GM19324 (cell line): ENCODE measurements around the gene CDS2.

Experiments used
- ATAC-seq: cut with Tn5 transposase; IDR thresholded peaks from one replicate; pipeline ENCODE4 v1.9.1; 2021; ENCODE audit warnings: mild to moderate bottlenecking, moderate library complexity; ENCODE audit not compliant: unreplicated experiment, low FRiP score

The CDS2 gene

GRCh38 chr20:5149892-5150225 is 23.1 kb downstream of the CDS2 start:
- no peak for ATAC-seq

- ATAC-seq, result no peak
Observed at GRCh38 chr20:5150226-5151076, 23.6 kb downstream of the CDS2 start.

- no peak for ATAC-seq
Observed at GRCh38 chr20:5153152-5153467, 26.3 kb downstream of the CDS2 start.

GRCh38 chr20:5153612-5154542 is 27.1 kb downstream of the CDS2 start:
- no peak for ATAC-seq

- no peak for ATAC-seq
Observed at GRCh38 chr20:5154543-5154925, 27.7 kb downstream of the CDS2 start.

GRCh38 chr20:5155404-5155803 is 28.6 kb downstream of the CDS2 start:
- ATAC-seq, result no peak

- ATAC-seq, result no peak
Observed at GRCh38 chr20:5156675-5157448, 30.1 kb downstream of the CDS2 start.

- no peak for ATAC-seq
Observed at GRCh38 chr20:5159928-5160327, 33.1 kb downstream of the CDS2 start.

- ATAC-seq, result no peak
Observed at GRCh38 chr20:5160882-5161281, 34.1 kb downstream of the CDS2 start.

- ATAC-seq, result no peak
Observed at GRCh38 chr20:5161536-5162164, 34.8 kb downstream of the CDS2 start.

GRCh38 chr20:5164645-5165625 is 38.1 kb downstream of the CDS2 start:
- ATAC-seq, result no peak

GRCh38 chr20:5168651-5169396 is 42.0 kb downstream of the CDS2 start:
- ATAC-seq, result no peak

- ATAC-seq, result no peak
Observed at GRCh38 chr20:5170341-5170740, 43.5 kb downstream of the CDS2 start.

GRCh38 chr20:5171064-5171789 is 44.4 kb downstream of the CDS2 start:
- ATAC-seq, result no peak

- no peak for ATAC-seq
Observed at GRCh38 chr20:5171790-5172164, 45.0 kb downstream of the CDS2 start.

GRCh38 chr20:5172167-5172601 is 45.4 kb downstream of the CDS2 start:
- ATAC-seq, result no peak

- no peak for ATAC-seq
Observed at GRCh38 chr20:5172903-5173463, 46.2 kb downstream of the CDS2 start.

- no peak for ATAC-seq
Observed at GRCh38 chr20:5173751-5174150, 46.9 kb downstream of the CDS2 start.
